ENCODE measurements around the gene LGMN. TPM values are rescaled to one million over a fixed set of nuclear protein-coding genes. Genes with fewer than 3 reads are reported as not detected.
"Not testable (repeated sequence)": the region's sequence is repeated elsewhere in the genome, so short reads cannot be mapped to it uniquely, and the experiment has no call there.

Gene LGMN
- total RNA-seq, 1 donor from 2014 or later: 34.0 TPM

- Histone ChIP-seq H3K4me3 (ENCODE audit: low read depth, low read length) (no peak overlapping the region), H3K36me3 (ENCODE audit: control insufficient read depth, insufficient read depth, low read length) (peaks cover 1% of the 10 kb centered on the region), H3K27me3 (ENCODE audit: control insufficient read depth, insufficient read depth, low read length) (no peaks in the 10 kb centered on the region)
- no peak for DNase-seq (ENCODE audit: low read depth)
- FAIRE-seq: no peak
- no peak for TF ChIP-seq CTCF (IDR thresholded peaks at IDR 0.05; ENCODE audit: insufficient read depth, low read length, severe bottlenecking)
These were observed 63.4 kb downstream of the LGMN start for GRCh38 chr14:92684801-92685560.

GRCh38 chr14:92683041-92683440 lies 65.4 kb downstream of the LGMN start:
- Histone ChIP-seq H3K27me3 (ENCODE audit: control insufficient read depth, insufficient read depth, low read length) (no peaks in the 10 kb centered on the region), H3K36me3 (ENCODE audit: control insufficient read depth, insufficient read depth, low read length) (peaks cover 1% of the 10 kb centered on the region), H3K4me3 (ENCODE audit: low read depth, low read length) (no peak overlapping the region)
- FAIRE-seq (no peak), DNase-seq (ENCODE audit: low read depth) (no peak)
- TF ChIP-seq CTCF (IDR thresholded peaks at IDR 0.05; ENCODE audit: insufficient read depth, low read length, severe bottlenecking): no peak

- Histone ChIP-seq H3K27me3 (ENCODE audit: control insufficient read depth, insufficient read depth, low read length) (no peaks in the 10 kb centered on the region), H3K4me3 (ENCODE audit: low read depth, low read length) (no peak overlapping the region), H3K36me3 (ENCODE audit: control insufficient read depth, insufficient read depth, low read length) (peaks cover 3% of the 10 kb centered on the region)
- peak; percentile 65 for DNase-seq (ENCODE audit: low read depth)
- peak; percentile 92 for TF ChIP-seq CTCF (IDR thresholded peaks at IDR 0.05; ENCODE audit: insufficient read depth, low read length, severe bottlenecking)
- no peak for FAIRE-seq
These were observed 67.4 kb downstream of the LGMN start for GRCh38 chr14:92680781-92681650.

- not testable (repeated sequence) for DNase-seq (ENCODE audit: low read depth); H3K36me3 ChIP-seq (ENCODE audit: control insufficient read depth, insufficient read depth, low read length); H3K27me3 ChIP-seq (ENCODE audit: control insufficient read depth, insufficient read depth, low read length); FAIRE-seq; H3K4me3 ChIP-seq (ENCODE audit: low read depth, low read length)
These were observed 68.1 kb downstream of the LGMN start for GRCh38 chr14:92680330-92680729.

- TF ChIP-seq CTCF (IDR thresholded peaks at IDR 0.05; ENCODE audit: insufficient read depth, low read length, severe bottlenecking): no peak
- no peak for FAIRE-seq
These were observed 69.2 kb downstream of the LGMN start for GRCh38 chr14:92679246-92679645.

GRCh38 chr14:92678766-92679165 lies 69.7 kb downstream of the LGMN start:
- DNase-seq (ENCODE audit: low read depth) (no peak), FAIRE-seq (no peak)
- no peak overlapping the region for H3K4me3 ChIP-seq (ENCODE audit: low read depth, low read length)
- no peak for TF ChIP-seq CTCF (IDR thresholded peaks at IDR 0.05; ENCODE audit: insufficient read depth, low read length, severe bottlenecking)
- no peaks in the 10 kb centered on the region for H3K27me3 ChIP-seq (ENCODE audit: control insufficient read depth, insufficient read depth, low read length)
- H3K36me3 ChIP-seq (ENCODE audit: control insufficient read depth, insufficient read depth, low read length): peaks cover 2% of the 10 kb centered on the region

More at GRCh38 chr14:92679246-92679645, 69.2 kb downstream of the LGMN start:
- Histone ChIP-seq H3K4me3 (ENCODE audit: low read depth, low read length) (no peak overlapping the region), H3K27me3 (ENCODE audit: control insufficient read depth, insufficient read depth, low read length) (no peaks in the 10 kb centered on the region), H3K36me3 (ENCODE audit: control insufficient read depth, insufficient read depth, low read length) (peaks cover 2% of the 10 kb centered on the region)
- DNase-seq (ENCODE audit: low read depth): no peak
